8988T (cell line): ENCODE results near the gene WLS.

Source experiments
- DNase-seq: peaks from one replicate; pipeline ENCODE4 v3.0.0; 2011

Gene WLS

GRCh38 chr1:68128820-68129219 lies 103.5 kb downstream of the WLS start:
- DNase-seq = no peak

GRCh38 chr1:68128157-68128556 lies 104.2 kb downstream of the WLS start:
- no peak for DNase-seq

- no peak for DNase-seq
These were observed 110.8 kb downstream of the WLS start for GRCh38 chr1:68121536-68121935.

GRCh38 chr1:68120136-68120791 lies 112.1 kb downstream of the WLS start:
- DNase-seq = no peak

GRCh38 chr1:68119445-68119844 lies 112.9 kb downstream of the WLS start:
- DNase-seq = no peak

- no peak for DNase-seq
These were observed 114.9 kb downstream of the WLS start for GRCh38 chr1:68117416-68117815.

GRCh38 chr1:68116643-68117235 lies 115.6 kb downstream of the WLS start:
- DNase-seq = no peak

GRCh38 chr1:68115308-68115707 lies 117.0 kb downstream of the WLS start:
- no peak for DNase-seq

GRCh38 chr1:68113966-68114365 lies 118.4 kb downstream of the WLS start:
- no peak for DNase-seq

- DNase-seq = no peak
These were observed 119.5 kb downstream of the WLS start for GRCh38 chr1:68112835-68113243.

- DNase-seq = peak; percentile 9
These were observed 120.5 kb downstream of the WLS start for GRCh38 chr1:68111519-68112436.

GRCh38 chr1:68107771-68108170 lies 124.6 kb downstream of the WLS start:
- DNase-seq = no peak

GRCh38 chr1:68103884-68104554 lies 128.3 kb downstream of the WLS start:
- DNase-seq = no peak

- DNase-seq = no peak
These were observed 129.2 kb downstream of the WLS start for GRCh38 chr1:68103011-68103545.

- DNase-seq = no peak
These were observed 130.5 kb downstream of the WLS start for GRCh38 chr1:68101829-68102228.

GRCh38 chr1:68100571-68100970 lies 131.8 kb downstream of the WLS start:
- no peak for DNase-seq

GRCh38 chr1:68093737-68094136 lies 138.6 kb downstream of the WLS start:
- no peak for DNase-seq

- DNase-seq = no peak
These were observed 145.1 kb downstream of the WLS start for GRCh38 chr1:68087184-68087583.

GRCh38 chr1:68085752-68086151 lies 146.6 kb downstream of the WLS start:
- no peak for DNase-seq

- no peak for DNase-seq
These were observed 148.6 kb downstream of the WLS start for GRCh38 chr1:68083686-68084085.

GRCh38 chr1:68081775-68082283 lies 150.5 kb downstream of the WLS start:
- DNase-seq = no peak

GRCh38 chr1:68078647-68079046 lies 153.7 kb downstream of the WLS start:
- no peak for DNase-seq
